Stimulated activated CD8-positive, alpha-beta memory T cell treated with anti-CD3 and anti-CD28 coated beads, Interleukin-12 subunit alpha, Interleukin-12 subunit beta, amount 100 ng/mL, for 24 hours (primary cell): Measurements from ENCODE around the gene IL4R.
"Not testable (repeated sequence)": the region's sequence is repeated elsewhere in the genome, so short reads cannot be mapped to it uniquely, and the experiment has no call there.

Experiments
- DNase-seq: peaks from one replicate; pipeline ENCODE4 v3.0.0-alpha.2; 2020; ENCODE audit errors: extremely low read depth

IL4R gene

GRCh38 chr16:27313422-27314160 is at the start of gene IL4R:
IL4R (plus strand) TSS chr16:27313974; CDS start chr16:27340204, 26,230 bp downstream.
- DNase-seq: no peak

DNA sequence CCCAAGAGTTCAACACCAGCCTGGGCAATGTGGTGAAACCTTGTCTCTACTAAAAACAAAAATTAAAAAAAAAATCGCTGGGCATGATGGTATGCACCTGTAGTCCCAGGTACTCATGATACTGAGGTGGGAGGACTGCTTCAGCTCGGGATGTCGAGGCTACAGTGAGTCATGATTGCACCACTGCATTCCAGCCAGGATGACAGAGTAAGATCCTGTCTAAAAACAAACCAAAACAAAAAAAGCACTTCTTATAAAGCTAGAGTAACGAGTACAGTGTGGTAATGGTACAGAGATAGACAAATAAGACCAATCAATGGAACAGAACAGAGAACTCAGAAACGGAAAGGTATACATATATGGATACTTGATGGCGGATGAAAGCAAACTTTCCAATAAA is 49.6 kb upstream of the IL4R start:
- DNase-seq: no peak

GRCh38 chr16:27265982-27266381 is 47.8 kb upstream of the IL4R start:
- DNase-seq: no peak

DNA sequence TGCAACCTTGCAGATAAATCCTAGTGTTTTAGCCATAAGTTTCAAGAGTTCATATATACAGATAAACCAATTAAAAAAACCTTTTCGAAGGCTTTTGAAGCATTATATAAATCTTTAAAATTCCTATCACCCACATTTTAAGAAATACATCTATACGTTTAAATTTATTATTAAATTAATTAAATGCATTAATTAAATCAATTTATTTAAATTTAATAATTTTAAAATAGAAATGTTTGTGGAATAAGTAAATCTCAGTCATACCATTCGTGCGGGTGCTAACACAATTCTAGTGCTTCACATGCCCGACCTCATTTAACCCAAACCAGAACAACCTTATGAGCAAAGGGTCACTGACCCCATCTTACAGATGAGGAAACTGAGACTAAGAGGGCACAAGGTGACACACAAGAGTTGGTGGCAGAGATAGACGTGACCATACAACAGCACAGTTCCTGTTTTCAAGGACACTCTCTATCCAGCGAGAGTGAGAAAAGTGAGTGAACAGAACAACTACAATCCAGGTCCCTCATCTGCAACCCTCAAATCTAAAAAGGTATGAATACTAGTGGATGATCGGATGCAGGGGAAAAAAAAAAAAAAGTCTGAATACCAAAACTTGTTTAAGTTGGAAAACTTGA is 46.6 kb upstream of the IL4R start:
- DNase-seq: no peak

DNA sequence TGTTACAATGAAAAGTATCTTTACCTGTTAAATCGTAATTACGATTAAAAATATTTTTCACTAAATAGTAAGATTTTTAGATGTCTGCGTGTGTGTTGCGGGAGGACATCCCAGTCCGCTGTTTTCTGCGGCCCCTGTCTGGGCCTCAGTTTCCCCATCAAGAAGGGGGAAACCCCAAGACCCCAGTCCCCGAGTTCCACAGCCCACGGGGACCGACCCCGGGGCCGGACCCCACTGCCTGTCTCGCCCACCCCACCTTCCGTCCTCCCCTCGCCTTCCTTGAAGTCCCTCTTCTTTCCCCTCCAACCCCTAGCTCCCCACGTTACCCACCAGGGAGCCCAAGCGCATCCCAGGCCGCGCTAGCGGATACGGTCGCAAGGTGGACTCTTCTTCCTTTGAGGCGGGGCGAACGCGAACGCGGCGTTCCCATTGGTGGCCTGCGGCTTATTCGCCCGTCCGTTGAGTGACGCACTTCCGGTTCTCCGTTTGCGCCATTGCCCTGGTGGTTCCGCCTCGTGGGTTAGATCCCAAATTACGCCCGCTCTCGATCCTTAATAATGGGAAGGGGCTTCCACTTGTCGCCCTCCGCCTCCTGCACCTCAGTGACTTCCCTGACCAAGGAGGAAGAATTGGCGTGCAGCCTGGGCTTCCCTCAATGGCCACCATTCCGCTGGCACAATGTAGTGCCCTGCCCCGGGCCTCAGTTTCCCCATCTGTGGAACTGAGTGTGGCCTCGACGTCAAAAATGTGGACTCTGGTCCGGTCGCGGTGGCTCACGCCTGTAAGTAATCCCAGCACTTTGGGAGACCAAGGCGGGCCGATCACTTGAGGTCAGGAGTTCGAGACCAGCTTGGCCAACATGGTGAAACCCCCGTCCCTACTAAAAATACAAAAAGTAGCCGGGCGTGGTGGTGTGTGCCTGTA is 45.1 kb upstream of the IL4R start, which contains the start of gene NSMCE1:
Gene NSMCE1 (minus strand): TSS at position 397 of the 924 bp plus-strand sequence. CDS start 11,202 bp downstream, outside the sequence.
- DNase-seq: peak; percentile 93

DNA sequence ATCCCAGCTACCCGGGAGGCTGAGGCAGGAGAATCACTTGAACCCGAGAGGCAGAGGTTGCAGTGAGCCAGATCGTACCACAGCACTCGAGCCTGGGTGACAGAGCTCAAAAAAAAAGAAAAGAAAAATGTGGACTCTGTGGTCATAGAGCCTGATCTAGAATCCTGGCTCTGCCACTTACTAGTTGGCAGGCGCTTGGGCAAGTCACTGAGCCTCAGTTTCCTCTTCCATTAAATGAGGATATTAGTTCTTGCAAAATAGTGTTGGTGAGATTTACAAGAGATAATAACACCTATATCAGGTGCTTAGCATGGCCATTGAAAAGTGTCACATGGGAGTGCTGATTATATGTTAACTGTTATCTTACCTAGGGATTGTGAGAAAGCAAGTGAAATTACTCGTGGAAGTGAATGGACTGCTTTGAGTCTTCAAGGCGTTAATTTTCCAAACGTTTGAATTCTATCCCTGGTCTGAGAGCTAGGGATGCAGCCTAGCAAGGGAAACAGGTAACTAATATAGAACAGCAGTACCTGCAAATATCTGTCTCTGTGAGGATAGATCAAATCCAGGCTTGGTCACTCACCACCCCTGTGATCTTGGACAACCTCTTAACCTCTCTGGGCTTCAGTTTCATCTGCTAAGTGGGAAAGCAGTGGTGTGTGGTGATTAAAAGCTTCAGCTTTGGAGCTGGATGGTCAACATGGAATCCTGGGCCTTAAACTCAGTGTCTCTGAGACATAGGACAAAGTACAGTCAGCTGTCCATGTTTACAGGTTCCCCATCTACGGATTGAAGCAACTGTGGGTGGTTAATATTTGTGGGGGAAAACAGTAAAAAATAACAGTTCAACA is 44.2 kb upstream of the IL4R start:
- no peak for DNase-seq

DNA sequence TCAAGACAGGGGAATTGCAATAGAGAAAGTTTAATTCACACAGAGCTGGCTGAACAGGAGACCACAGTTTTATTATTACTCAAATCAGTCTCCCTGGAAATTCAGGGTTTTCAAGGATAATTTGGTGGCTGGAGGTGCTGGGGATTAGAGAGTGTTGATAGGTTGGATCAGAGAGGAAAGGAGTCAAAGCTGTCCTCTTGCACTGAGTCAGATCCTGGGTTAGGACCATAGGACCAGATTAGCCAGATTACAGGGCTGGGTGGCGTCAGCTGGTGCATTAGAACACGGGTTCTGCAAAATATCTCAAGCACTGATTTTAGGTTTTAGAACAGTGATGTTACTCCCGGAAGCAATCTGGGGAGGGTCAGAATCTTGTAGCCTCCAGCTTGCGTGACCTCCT is 43.4 kb upstream of the IL4R start:
- no peak for DNase-seq

DNA sequence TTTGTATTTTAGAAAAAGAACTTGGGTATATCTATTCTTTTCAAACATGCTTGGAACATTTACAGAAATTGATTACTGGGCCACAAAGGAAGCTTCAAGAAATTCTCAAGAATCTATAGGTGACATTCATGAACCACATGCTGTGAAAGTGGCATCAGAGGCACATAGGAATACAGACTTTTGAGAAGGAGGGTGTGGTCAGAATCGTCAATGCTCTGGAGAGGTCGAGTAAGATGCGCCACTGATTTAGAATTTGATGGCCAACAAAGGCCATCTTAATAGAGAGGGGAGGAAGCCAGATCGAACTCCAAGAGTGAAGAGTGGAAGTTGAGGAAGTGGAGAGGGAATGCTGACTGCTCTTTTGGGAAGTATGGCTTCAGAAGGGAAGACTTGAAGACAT is 41.7 kb upstream of the IL4R start:
- no peak for DNase-seq

- DNase-seq: not testable (repeated sequence)
Measured at GRCh38 chr16:27272697-27273096, 41.1 kb upstream of the IL4R start.

DNA sequence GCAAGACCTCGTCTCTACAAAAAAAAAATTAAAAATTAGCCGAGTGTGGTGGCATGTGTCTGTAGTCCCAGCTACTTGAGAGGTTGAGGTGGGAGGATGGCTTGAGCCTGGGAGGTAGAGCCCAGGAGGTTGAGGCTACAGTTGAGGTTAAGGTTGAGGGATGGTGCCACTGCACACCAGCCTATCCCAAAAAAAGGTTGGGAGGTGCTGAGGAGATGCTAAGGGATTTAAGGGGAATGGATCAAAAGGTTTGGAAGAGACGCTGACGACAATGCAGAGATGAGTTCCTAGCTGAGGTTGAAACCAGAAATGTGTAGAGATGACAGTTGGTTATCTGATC is 40.5 kb upstream of the IL4R start:
- DNase-seq: no peak

DNA sequence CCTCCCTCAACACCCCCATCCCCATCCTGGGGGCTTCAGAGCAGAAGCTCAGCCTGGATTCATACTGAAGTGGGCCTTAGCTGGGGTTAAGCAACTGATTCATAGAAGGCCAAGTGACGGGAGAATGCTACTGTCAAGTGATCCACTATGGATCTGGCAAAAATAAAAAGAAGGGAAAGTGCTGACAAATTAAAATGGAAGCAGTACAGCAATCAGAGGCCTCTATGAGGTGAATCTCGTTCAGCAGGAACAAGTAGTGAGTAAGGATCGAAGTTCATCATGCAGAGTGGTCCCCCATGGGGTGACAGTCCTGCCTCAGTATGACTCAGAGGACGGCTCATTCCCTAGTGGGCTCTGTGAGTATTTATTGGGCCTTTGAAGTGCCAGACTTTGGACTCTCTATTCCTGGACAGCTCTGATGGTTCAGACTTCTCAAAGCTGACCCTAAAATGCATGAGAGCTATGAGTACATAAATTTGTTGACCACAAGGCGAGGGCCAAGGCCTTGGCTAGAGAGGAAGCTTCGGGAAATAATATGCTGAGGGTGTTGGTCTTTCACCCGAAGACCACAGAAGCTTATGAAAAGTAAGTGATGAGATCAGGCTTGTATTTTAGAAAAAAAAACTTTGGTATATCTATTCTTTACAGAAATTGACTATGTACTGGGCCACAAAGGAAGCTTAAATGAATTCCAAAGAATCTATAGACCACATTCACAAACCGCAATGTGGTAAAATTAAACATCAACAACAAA is 39.9 kb upstream of the IL4R start:
- no peak for DNase-seq

GRCh38 chr16:27274424-27274874 is 39.3 kb upstream of the IL4R start:
- DNase-seq: not testable (repeated sequence)

DNA sequence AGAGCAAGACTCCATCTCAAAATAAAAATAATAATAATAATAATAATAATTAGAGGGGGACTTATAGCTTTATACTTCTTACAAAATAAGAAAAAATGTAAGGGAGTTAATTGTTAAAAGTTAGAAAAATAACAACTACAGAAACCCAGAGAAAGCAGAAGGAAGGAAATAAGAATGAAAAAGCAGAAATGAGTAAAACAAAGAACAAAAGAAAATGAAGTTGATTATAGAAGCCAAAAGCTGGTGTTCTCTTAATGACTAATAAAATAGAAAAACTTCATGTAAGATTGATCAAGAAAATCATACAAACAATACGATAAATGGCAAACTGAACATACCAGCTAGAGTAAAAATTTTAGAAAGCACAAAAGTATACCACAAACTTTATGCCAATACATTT is 38.4 kb upstream of the IL4R start:
- no peak for DNase-seq

DNA sequence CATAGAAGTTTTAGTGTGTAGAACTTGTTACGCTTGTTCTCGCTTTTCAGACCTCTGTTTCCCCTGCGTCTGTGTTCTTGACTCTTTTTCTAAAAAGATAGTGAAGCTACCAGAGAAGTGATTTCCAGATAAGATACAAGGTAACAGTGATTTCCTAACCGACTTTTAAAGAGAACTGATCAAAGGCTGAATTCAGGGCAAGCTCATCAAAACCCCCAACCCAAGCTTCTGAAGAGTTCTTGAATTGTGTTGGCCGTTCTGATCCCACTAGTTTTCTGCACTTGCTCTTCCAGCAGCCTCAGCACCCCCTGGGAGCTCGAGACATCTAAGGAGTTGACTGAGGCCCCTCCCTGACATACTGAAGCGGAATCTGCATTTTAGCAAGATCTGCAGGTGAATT is 32.5 kb upstream of the IL4R start:
- no peak for DNase-seq

GRCh38 chr16:27284865-27285675 is 28.7 kb upstream of the IL4R start:
- no peak for DNase-seq

DNA sequence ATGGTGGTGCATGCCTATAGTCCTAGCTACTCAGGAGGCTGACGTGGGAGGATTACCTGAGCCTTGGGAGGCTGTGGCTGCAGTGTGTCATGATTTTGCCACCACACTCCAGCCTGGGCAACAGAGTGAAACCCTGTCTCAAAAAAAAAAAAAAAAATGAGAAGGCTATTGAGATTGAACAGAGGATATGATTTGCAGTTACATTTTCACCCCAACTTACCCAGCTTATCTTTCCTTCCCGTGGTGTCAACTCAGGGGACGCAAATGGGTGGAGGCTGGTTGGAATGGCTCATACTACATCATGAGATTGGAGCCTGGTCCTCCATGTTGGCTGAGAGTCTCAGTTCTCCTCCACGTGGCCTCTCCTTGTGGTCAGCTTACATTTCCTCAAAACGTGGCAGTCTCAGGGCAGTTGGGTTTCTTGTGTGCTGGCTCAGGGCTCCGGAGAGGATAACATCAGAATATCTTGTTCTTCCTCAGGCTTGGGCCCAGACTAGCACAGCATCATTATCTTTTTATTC is 28.0 kb upstream of the IL4R start:
- DNase-seq: no peak

GRCh38 chr16:27286451-27286850 is 27.3 kb upstream of the IL4R start:
- DNase-seq: no peak

- no peak for DNase-seq
Measured at GRCh38 chr16:27287051-27287811, 26.5 kb upstream of the IL4R start.

GRCh38 chr16:27287887-27288286 is 25.9 kb upstream of the IL4R start:
- DNase-seq: no peak
